Keratinocyte (primary cell): ENCODE results near the gene KHDRBS1. TPM values are rescaled to one million over a fixed set of nuclear protein-coding genes. Genes with fewer than 3 reads are reported as not detected.

Source experiments
- DNase-seq: peaks from one replicate; pipeline ENCODE4 v3.0.0-alpha.2; 2011; ENCODE audit warnings: low read depth, missing footprints, low spot score
- FAIRE-seq: peaks from 2 replicates; lab custom pipeline; 2011; peaks lifted over from hg19 to GRCh38; lab: Jason Lieb, UNC
- H2AFZ ChIP-seq: 2 replicates; pipeline ENCODE4 v1.6.0; 2012; ENCODE audit warnings: low read length, control low read depth, inconsistent platforms; ENCODE audit not compliant: control insufficient read depth
- H3K27ac ChIP-seq: 2 replicates; pipeline ENCODE4 v1.5.1; 2011; ENCODE audit warnings: low read length; ENCODE audit not compliant: control insufficient read depth, insufficient read depth
- H3K27me3 ChIP-seq: 3 replicates; pipeline ENCODE4 v1.6.0; 2011; ENCODE audit warnings: low read length; ENCODE audit not compliant: control insufficient read depth, insufficient read depth; ENCODE audit errors: extremely low read depth
- H3K36me3 ChIP-seq, 2 experiments: 2 replicates in 1 of 2; 3 replicates in 1 of 2; pipeline ENCODE4 v1.5.1; 2011; ENCODE audit warnings: low read length in 2 of 2, mild to moderate bottlenecking in 1 of 2; ENCODE audit not compliant: control insufficient read depth in 2 of 2, insufficient read depth in 2 of 2; ENCODE audit errors: extremely low read depth in 1 of 2
- H3K4me1 ChIP-seq: 3 replicates; pipeline ENCODE4 v1.5.1; 2011; ENCODE audit warnings: low read length; ENCODE audit not compliant: control insufficient read depth, insufficient read depth; ENCODE audit errors: extremely low read depth
- H3K4me2 ChIP-seq: 3 replicates; pipeline ENCODE4 v1.6.0; 2011; ENCODE audit warnings: low read depth, low read length; ENCODE audit not compliant: control insufficient read depth, insufficient read depth; ENCODE audit errors: extremely low read depth
- H3K4me3 ChIP-seq, 3 experiments: fragments of 200-600 bp in 1 of 3; sonication (generic) in 1 of 3; 2 replicates in 2 of 3; 3 replicates in 1 of 3; pipeline ENCODE4 v1.5.1; 2011 to 2016; ENCODE audit warnings: low read length in 3 of 3, mild to moderate bottlenecking in 3 of 3, control low read depth in 2 of 3, inconsistent platforms in 1 of 3, low read depth in 1 of 3, mixed read lengths in 1 of 3, mixed run types in 1 of 3, moderate library complexity in 1 of 3; ENCODE audit not compliant: control insufficient read depth in 2 of 3, insufficient read depth in 2 of 3; ENCODE audit errors: extremely low read depth in 1 of 3
- H3K79me2 ChIP-seq: 2 replicates; pipeline ENCODE4 v1.6.0; 2012; ENCODE audit warnings: low read length; ENCODE audit not compliant: control insufficient read depth, insufficient read depth
- H3K9ac ChIP-seq: 3 replicates; pipeline ENCODE4 v1.6.0; 2011; ENCODE audit warnings: low read length; ENCODE audit not compliant: control insufficient read depth, insufficient read depth; ENCODE audit errors: extremely low read depth
- H3K9me1 ChIP-seq: 3 replicates; pipeline ENCODE4 v1.6.0; 2011; ENCODE audit warnings: low read length; ENCODE audit not compliant: control insufficient read depth, insufficient read depth; ENCODE audit errors: extremely low read depth
- H3K9me3 ChIP-seq: 2 replicates; pipeline ENCODE4 v1.5.1; 2012; ENCODE audit warnings: low read depth, low read length; ENCODE audit not compliant: control insufficient read depth
- H4K20me1 ChIP-seq: 3 replicates; pipeline ENCODE4 v1.6.0; 2011; ENCODE audit warnings: low read length; ENCODE audit not compliant: control insufficient read depth, insufficient read depth; ENCODE audit errors: extremely low read depth
- EZH2 ChIP-seq: IDR thresholded peaks from one replicate; pipeline ENCODE4 v1.6.1; 2012; ENCODE audit warnings: inconsistent platforms, mild to moderate bottlenecking, low read length, moderate library complexity
- dilution Hi-C: fragments of 300-500 bp; cut with MboI; formaldehyde crosslinking; loops from one replicate; pipeline ENCODE4 v1.7.0; 2020; ENCODE audit warnings: low sequenced_read_pairs; ENCODE audit not compliant: extremely low pct_ligation_motif_present
- polyA plus RNA-seq, 5 experiments: library from polyadenylated mRNA; depleted of rRNA in 3 of 5; stranded (reverse) in 3 of 5; stranded (forward) in 1 of 5; unstranded in 1 of 5; fragments of >200 nt; gene quantifications; 1 replicate in 1 of 5; 2 replicates in 3 of 5; 3 replicates in 1 of 5; pipeline versions ENCODE4 v1.2.1 to v1.2.3, GENCODE V29; 2011 to 2012; ENCODE audit warnings: missing spikeins in 2 of 5, low read depth in 1 of 5, low replicate concordance in 1 of 5
- TF ChIP-seq, protein P1 (sequence below), 3 experiments: IDR thresholded peaks in 1 of 3; conservative IDR thresholded peaks in 1 of 3; optimal IDR thresholded peaks in 1 of 3; 2 replicates in 2 of 3; 3 replicates in 1 of 3; pipeline versions ENCODE3 to v1.5.1; 2011; ENCODE audit warnings: low read length in 3 of 3, mild to moderate bottlenecking in 3 of 3, moderate library complexity in 2 of 3, control low read depth in 1 of 3, inconsistent platforms in 1 of 3; ENCODE audit not compliant: insufficient read depth in 2 of 3; ENCODE audit errors: extremely low read depth in 1 of 3

Gene KHDRBS1
- polyA plus RNA-seq, 1 donor (not counting 4 experiments of a cell fraction or from before 2014, with no cell fraction given): 54.7 TPM

DNA sequence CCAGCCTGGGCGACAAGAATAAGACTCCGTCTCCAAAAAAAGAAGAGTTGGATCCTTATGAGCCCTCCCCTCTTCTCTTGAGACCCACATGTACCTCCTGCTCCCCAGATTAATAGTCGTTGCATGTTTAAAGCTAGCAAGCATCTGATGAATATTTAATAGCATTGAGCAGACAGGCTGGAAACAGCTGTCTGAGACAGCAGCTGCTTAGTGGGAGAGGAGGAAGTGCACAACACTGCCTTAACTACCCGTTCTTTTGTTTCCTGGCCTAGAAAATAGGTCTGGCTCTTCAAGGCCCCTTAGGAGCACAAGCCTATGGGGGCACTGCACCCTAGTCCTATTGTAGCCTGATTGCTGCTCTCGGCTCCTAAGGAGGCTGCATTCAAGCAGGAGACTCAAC, 41.7 kb downstream of the KHDRBS1 start:
- H3K79me2 ChIP-seq: no peaks in the 10 kb centered on the region
- no peaks in the 10 kb centered on the region for H3K4me1 ChIP-seq
- H3K9ac ChIP-seq: no peak overlapping the region
- dilution Hi-C loops: no loop called here
- H4K20me1 ChIP-seq: no peaks in the 10 kb centered on the region
- no peak for TF ChIP-seq EZH2
- TF ChIP-seq, protein P1, sequence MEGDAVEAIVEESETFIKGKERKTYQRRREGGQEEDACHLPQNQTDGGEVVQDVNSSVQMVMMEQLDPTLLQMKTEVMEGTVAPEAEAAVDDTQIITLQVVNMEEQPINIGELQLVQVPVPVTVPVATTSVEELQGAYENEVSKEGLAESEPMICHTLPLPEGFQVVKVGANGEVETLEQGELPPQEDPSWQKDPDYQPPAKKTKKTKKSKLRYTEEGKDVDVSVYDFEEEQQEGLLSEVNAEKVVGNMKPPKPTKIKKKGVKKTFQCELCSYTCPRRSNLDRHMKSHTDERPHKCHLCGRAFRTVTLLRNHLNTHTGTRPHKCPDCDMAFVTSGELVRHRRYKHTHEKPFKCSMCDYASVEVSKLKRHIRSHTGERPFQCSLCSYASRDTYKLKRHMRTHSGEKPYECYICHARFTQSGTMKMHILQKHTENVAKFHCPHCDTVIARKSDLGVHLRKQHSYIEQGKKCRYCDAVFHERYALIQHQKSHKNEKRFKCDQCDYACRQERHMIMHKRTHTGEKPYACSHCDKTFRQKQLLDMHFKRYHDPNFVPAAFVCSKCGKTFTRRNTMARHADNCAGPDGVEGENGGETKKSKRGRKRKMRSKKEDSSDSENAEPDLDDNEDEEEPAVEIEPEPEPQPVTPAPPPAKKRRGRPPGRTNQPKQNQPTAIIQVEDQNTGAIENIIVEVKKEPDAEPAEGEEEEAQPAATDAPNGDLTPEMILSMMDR (optimal IDR thresholded peaks at IDR 0.05 in 1 of 3, IDR thresholded peaks at IDR 0.05 in 1 of 3, conservative IDR thresholded peaks at IDR 0.05 in 1 of 3; ENCODE audit: extremely low read depth in 1 of 3, insufficient read depth in 2 of 3, low read length in 3 of 3): no peak
- H3K4me2 ChIP-seq: no peak overlapping the region
- no peaks in the 10 kb centered on the region for H3K9me3 ChIP-seq
- peaks cover 32 to 38% of the 10 kb centered on the region in 2 experiments for H3K36me3 ChIP-seq
- no peaks in the 10 kb centered on the region for H3K9me1 ChIP-seq
- no peaks in the 10 kb centered on the region for H3K27me3 ChIP-seq
- no peak overlapping the region for H3K4me3 ChIP-seq
- no peak overlapping the region for H2AFZ ChIP-seq
- H3K27ac ChIP-seq: no peak overlapping the region
- FAIRE-seq: no peak
- no peak for DNase-seq

DNA sequence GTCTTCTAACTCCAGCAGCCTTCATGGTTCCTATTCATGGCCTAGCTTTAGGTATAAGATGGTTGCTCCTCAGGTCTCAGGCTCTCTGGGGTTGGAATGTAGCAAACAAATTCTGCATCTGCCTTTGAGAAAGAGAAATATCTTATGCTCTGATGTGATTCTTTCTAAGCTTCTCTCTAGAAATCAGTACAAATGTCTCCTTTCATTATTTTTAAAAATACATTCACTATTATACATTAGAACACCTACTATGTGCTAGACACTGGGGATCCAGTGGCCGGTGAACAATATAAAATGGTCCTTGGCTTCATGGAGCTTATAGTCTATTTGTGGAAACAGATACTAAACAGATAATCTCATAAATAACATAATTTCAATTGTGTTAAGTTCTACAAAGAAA, 42.9 kb downstream of the KHDRBS1 start:
- no peaks in the 10 kb centered on the region for H3K9me1 ChIP-seq
- H3K9ac ChIP-seq: no peak overlapping the region
- TF ChIP-seq EZH2: no peak
- TF ChIP-seq, protein P1 (optimal IDR thresholded peaks at IDR 0.05 in 1 of 3, IDR thresholded peaks at IDR 0.05 in 1 of 3, conservative IDR thresholded peaks at IDR 0.05 in 1 of 3; ENCODE audit: extremely low read depth in 1 of 3, insufficient read depth in 2 of 3, low read length in 3 of 3): no peak
- peaks cover 34 to 38% of the 10 kb centered on the region in 2 experiments for H3K36me3 ChIP-seq
- no peak for FAIRE-seq
- no peak overlapping the region for H3K4me2 ChIP-seq
- no peaks in the 10 kb centered on the region for H3K27me3 ChIP-seq
- no peaks in the 10 kb centered on the region for H3K4me1 ChIP-seq
- H4K20me1 ChIP-seq: no peaks in the 10 kb centered on the region
- H3K79me2 ChIP-seq: no peaks in the 10 kb centered on the region
- H2AFZ ChIP-seq: no peak overlapping the region
- H3K27ac ChIP-seq: no peak overlapping the region
- no peak overlapping the region for H3K4me3 ChIP-seq
- no peak for DNase-seq
- no peaks in the 10 kb centered on the region for H3K9me3 ChIP-seq
- dilution Hi-C loops: no loop called here
